ENCODE results near the gene MRC1.

Gene MRC1

DNA sequence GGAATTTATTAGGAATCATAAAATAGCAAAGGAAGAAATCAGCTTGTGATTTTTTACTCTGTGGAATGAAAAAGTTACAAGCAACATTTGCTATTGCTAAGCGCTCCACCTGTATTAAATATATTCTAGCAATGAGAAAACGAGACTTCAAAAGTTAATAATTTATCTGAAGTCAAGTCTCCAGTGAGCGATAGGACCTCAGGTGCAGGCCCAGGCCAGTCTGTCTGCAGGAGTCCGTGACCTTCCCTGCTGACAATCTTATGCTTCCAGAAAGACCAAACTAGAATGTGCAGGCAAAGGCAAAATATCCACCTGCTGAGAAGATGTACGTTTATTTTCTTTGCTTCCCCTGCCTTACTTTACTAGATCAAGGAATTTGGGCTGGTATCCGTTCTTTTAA, 22.7 kb downstream of the MRC1 start (continued):
- TF ChIP-seq ZNF623 (tag by site-specific recombination; IDR thresholded peaks at IDR 0.05) = no peak
- TF ChIP-seq FEZF1 (tag by site-specific recombination; IDR thresholded peaks at IDR 0.05) = no peak
- TF ChIP-seq ZNF433 (tag by site-specific recombination; IDR thresholded peaks at IDR 0.05; ENCODE audit: low read depth) = no peak
- TF ChIP-seq ZNF776 (tag by site-specific recombination; IDR thresholded peaks at IDR 0.05; ENCODE audit: borderline replicate concordance) = no peak
- no peak for TF ChIP-seq ZNF585B (tag by site-specific recombination; IDR thresholded peaks at IDR 0.05)
- TF ChIP-seq, protein P1, sequence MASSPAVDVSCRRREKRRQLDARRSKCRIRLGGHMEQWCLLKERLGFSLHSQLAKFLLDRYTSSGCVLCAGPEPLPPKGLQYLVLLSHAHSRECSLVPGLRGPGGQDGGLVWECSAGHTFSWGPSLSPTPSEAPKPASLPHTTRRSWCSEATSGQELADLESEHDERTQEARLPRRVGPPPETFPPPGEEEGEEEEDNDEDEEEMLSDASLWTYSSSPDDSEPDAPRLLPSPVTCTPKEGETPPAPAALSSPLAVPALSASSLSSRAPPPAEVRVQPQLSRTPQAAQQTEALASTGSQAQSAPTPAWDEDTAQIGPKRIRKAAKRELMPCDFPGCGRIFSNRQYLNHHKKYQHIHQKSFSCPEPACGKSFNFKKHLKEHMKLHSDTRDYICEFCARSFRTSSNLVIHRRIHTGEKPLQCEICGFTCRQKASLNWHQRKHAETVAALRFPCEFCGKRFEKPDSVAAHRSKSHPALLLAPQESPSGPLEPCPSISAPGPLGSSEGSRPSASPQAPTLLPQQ (tag by site-specific recombination; IDR thresholded peaks at IDR 0.05) = no peak
- no peak for TF ChIP-seq ZNF558 (tag by site-specific recombination; IDR thresholded peaks at IDR 0.05)
- no peak for TF ChIP-seq ZNF239 (tag by site-specific recombination; IDR thresholded peaks at IDR 0.05)
- TF ChIP-seq ZNF549 (tag by site-specific recombination; IDR thresholded peaks at IDR 0.05) = no peak
- no peak for TF ChIP-seq ZNF529 (tag by site-specific recombination; IDR thresholded peaks at IDR 0.05; ENCODE audit: insufficient replicate concordance)
- no peak for TF ChIP-seq ZNF221 (tag by site-specific recombination; IDR thresholded peaks at IDR 0.05; ENCODE audit: borderline replicate concordance)

DNA sequence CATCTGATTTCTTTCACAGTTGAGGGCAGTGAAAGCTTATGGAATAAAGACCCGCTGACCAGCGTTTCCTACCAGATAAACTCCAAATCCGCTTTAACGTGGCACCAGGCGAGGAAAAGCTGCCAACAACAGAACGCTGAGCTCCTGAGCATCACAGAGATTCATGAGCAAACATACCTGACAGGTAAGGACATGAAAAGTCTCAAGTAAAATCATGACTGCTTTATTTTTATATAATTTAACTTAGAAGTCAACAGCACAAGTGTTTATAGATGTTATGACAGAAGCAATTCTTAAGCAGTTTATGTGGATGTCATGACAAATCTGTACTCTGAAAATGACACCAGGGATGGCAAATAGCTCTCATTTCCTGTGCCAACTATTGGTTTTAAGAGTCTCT, 24.5 kb downstream of the MRC1 start:
- Histone ChIP-seq H3K36me3 (ENCODE audit: control insufficient read depth in 2 of 2, insufficient read depth in 1 of 2, low read length in 2 of 2) (no peaks in the 10 kb centered on the region), H3K9me3 (ENCODE audit: control insufficient read depth, insufficient read depth, low read depth, low read length) (no peaks in the 10 kb centered on the region), H3K27ac (ENCODE audit: extremely low read depth, low read depth, low read length) (no peak overlapping the region), H3K4me3 (ENCODE audit: low read depth, low read length) (no peak overlapping the region), H3K4me1 (ENCODE audit: control insufficient read depth, insufficient read depth, low read length) (no peaks in the 10 kb centered on the region)
- TF ChIP-seq ZNF324 (tag by site-specific recombination; IDR thresholded peaks at IDR 0.05) = no peak
- TF ChIP-seq ZNF560 (tag by site-specific recombination; IDR thresholded peaks at IDR 0.05; ENCODE audit: borderline replicate concordance) = no peak
- no peak for TF ChIP-seq ZNF596 (tag by site-specific recombination; IDR thresholded peaks at IDR 0.05)
- TF ChIP-seq ZNF366 (tag by site-specific recombination; conservative IDR thresholded peaks at IDR 0.05) = no peak
- no peak for TF ChIP-seq ZNF302 (tag by site-specific recombination; IDR thresholded peaks at IDR 0.05; ENCODE audit: low read depth)
- TF ChIP-seq, protein P2, sequence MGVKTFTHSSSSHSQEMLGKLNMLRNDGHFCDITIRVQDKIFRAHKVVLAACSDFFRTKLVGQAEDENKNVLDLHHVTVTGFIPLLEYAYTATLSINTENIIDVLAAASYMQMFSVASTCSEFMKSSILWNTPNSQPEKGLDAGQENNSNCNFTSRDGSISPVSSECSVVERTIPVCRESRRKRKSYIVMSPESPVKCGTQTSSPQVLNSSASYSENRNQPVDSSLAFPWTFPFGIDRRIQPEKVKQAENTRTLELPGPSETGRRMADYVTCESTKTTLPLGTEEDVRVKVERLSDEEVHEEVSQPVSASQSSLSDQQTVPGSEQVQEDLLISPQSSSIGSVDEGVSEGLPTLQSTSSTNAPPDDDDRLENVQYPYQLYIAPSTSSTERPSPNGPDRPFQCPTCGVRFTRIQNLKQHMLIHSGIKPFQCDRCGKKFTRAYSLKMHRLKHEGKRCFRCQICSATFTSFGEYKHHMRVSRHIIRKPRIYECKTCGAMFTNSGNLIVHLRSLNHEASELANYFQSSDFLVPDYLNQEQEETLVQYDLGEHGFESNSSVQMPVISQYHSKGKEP (tag by site-specific recombination; IDR thresholded peaks at IDR 0.05) = no peak
- TF ChIP-seq, protein P3, sequence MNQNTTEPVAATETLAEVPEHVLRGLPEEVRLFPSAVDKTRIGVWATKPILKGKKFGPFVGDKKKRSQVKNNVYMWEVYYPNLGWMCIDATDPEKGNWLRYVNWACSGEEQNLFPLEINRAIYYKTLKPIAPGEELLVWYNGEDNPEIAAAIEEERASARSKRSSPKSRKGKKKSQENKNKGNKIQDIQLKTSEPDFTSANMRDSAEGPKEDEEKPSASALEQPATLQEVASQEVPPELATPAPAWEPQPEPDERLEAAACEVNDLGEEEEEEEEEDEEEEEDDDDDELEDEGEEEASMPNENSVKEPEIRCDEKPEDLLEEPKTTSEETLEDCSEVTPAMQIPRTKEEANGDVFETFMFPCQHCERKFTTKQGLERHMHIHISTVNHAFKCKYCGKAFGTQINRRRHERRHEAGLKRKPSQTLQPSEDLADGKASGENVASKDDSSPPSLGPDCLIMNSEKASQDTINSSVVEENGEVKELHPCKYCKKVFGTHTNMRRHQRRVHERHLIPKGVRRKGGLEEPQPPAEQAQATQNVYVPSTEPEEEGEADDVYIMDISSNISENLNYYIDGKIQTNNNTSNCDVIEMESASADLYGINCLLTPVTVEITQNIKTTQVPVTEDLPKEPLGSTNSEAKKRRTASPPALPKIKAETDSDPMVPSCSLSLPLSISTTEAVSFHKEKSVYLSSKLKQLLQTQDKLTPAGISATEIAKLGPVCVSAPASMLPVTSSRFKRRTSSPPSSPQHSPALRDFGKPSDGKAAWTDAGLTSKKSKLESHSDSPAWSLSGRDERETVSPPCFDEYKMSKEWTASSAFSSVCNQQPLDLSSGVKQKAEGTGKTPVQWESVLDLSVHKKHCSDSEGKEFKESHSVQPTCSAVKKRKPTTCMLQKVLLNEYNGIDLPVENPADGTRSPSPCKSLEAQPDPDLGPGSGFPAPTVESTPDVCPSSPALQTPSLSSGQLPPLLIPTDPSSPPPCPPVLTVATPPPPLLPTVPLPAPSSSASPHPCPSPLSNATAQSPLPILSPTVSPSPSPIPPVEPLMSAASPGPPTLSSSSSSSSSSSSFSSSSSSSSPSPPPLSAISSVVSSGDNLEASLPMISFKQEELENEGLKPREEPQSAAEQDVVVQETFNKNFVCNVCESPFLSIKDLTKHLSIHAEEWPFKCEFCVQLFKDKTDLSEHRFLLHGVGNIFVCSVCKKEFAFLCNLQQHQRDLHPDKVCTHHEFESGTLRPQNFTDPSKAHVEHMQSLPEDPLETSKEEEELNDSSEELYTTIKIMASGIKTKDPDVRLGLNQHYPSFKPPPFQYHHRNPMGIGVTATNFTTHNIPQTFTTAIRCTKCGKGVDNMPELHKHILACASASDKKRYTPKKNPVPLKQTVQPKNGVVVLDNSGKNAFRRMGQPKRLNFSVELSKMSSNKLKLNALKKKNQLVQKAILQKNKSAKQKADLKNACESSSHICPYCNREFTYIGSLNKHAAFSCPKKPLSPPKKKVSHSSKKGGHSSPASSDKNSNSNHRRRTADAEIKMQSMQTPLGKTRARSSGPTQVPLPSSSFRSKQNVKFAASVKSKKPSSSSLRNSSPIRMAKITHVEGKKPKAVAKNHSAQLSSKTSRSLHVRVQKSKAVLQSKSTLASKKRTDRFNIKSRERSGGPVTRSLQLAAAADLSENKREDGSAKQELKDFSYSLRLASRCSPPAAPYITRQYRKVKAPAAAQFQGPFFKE (tag by site-specific recombination; IDR thresholded peaks at IDR 0.05; ENCODE audit: borderline replicate concordance) = no peak
- TF ChIP-seq HOXC10 (CRISPR knock-in tag; IDR thresholded peaks at IDR 0.05) = no peak
- TF ChIP-seq, protein P4, sequence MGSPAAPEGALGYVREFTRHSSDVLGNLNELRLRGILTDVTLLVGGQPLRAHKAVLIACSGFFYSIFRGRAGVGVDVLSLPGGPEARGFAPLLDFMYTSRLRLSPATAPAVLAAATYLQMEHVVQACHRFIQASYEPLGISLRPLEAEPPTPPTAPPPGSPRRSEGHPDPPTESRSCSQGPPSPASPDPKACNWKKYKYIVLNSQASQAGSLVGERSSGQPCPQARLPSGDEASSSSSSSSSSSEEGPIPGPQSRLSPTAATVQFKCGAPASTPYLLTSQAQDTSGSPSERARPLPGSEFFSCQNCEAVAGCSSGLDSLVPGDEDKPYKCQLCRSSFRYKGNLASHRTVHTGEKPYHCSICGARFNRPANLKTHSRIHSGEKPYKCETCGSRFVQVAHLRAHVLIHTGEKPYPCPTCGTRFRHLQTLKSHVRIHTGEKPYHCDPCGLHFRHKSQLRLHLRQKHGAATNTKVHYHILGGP (tag by site-specific recombination; IDR thresholded peaks at IDR 0.05) = no peak
- POLR2A ChIA-PET = no interaction called here
- CTCF ChIA-PET = interaction anchor here (0.6 kb wide), 1 partner anchor 480 kb away, joined by 3 read pairs; no protein-coding TSS in a partner anchor

Data from HEK293 (cell line).